Amniotic stem cell (primary cell): ENCODE data around the gene ZFYVE27.

Experiments
- DNase-seq: peaks from one replicate; lab custom pipeline; 2025; lab: John Stamatoyannopoulos, UW

The ZFYVE27 gene

DNA sequence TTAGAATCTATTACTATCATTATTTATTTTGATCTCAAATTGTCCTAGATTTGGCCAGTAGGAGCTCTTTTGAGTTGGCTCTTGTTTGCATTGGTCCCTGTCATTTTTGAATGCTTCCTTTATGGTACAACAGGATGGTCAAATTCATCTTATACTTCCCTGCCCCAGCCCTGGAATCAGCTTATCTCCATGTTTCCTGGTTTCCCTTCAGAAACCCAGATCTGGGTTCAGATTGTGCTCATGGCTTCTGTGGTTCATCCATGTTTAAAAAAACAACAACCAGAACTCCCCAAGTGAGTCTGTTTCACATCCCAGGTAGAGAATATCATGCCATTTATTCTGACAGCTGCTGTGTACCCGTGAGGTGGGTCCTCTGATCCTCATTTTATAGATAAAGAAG, 10.6 kb downstream of the ZFYVE27 start:
- no peak for DNase-seq

DNA sequence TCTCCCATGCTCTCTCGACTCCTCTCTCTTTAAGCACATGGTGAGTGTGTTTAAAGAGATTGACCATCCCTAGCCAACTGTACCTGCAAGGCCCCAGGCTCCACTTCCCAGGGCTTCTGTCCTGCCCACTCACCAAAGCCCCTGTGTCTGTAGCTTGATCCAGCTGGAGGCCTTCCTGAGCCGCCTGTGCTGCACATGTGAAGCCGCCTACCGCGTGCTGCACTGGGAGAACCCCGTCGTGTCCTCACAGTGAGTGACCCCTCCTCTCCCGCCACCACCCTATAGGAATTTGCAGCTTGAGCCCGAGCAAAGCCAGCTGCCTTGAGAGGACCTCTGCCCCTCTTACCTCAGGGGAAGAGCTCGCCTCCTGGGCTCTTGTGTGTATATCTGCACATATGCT, 11.2 kb downstream of the ZFYVE27 start:
- DNase-seq = no peak

DNA sequence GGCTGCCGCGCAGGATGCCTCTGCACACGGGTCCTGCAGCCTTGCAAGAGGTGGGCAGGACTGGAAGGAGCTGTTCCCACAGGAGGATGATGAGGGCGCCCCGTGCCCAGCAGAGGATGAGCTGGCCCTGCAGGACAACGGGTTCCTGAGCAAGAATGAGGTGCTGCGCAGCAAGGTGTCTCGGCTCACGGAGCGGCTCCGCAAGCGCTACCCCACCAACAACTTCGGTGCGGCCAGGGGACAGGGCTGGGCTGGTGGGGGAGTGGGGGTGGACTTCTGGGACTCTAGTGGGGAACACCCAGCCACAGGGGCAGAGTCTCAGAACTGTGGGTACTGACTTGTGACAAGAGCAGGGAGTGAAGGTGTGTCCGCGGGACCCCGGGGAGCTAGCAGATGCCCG, 16.0 kb downstream of the ZFYVE27 start:
- DNase-seq = no peak

DNA sequence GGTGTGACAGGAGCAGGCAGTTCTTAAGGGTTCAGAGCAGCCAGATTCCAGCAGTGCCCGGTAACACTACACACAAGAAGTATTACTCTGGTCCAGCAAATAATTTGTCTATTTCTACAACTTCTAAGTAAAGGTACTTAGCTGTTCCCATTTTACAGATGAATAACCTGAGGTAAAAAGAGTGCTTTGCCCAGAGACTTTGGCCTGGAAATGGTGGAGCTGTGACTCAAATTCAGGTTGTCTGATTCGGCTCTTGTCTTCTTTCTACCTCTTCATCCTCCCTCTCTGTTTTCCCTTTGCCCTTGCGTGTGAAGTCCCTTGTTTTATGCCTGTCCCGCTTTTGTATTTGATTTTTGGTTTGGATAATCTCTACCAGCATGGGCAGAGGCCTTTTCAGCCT, 17.8 kb downstream of the ZFYVE27 start:
- DNase-seq = no peak

DNA sequence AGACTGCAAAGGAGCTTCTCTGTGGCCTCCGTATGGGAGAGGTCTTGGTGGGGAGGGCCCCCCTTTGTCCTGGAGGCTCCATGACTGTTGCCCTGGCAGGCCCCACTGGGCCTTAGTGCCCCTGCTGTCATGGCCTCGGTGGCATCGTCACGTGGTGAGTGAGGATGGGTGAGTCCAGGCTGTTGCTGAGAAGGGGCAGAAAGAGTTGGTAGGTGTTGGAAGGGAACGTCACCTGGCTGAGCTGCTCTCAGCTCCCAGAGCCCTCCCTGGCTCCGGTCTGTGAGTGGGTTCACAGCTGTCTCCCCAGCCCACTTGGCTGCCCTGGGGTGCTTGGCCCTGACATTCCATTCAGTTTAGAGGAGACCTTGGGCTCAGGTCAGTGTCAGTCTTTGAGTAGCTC, 18.8 kb downstream of the ZFYVE27 start:
- DNase-seq = no peak

DNA sequence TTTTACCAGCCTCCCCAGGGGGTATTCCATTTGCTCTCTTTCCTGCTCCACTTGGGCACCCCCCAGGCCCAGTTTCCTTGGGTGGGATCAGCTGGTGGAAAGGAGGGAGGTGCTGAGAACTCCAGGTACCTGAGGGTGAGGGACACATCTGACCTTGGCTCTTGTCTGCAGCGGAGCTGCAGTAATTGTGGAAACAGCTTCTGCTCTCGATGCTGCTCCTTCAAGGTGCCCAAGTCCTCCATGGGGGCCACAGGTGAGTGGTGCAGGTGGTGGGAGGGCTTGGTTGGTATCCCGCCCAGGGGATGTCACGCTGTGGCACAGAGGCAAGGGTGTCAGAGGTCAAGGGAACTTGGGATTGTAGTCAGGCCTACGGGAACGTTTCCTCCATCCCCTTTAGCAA, 20.5 kb downstream of the ZFYVE27 start:
- no peak for DNase-seq

DNA sequence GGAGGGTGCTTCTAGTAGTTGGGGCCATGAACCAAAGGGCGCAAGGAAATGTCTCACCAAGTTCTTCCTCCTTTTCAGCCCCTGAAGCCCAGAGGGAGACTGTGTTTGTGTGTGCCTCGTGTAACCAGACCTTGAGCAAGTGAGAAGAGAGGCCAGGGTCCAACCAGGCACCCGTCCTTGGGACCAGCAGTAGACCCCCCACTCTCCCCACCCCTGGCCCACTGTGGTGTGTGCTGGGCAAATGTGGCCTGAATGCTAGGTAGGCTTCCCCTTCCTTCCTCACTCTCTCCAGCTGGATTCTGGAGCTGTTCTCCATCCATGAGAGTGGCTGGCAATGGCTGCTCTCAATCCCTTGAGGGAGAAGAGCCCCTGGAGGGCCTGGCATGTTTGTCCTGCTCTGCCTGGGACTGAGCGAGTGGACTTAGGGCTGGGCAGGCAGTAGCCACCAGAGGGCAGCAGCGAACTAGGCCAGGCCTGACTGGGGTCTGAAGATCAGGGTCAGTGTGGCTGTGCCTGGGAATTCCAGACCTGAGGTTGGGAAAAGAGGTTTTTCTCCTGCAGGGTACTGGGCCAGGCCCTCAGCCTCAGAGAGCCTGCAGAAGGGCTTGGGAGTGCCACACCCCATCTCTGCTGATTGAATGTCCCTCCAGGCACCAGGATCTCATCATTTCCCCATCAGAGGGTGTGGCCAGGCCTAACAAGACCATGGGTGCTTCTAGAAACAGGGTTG, 22.4 kb downstream of the ZFYVE27 start:
- DNase-seq = no peak

DNA sequence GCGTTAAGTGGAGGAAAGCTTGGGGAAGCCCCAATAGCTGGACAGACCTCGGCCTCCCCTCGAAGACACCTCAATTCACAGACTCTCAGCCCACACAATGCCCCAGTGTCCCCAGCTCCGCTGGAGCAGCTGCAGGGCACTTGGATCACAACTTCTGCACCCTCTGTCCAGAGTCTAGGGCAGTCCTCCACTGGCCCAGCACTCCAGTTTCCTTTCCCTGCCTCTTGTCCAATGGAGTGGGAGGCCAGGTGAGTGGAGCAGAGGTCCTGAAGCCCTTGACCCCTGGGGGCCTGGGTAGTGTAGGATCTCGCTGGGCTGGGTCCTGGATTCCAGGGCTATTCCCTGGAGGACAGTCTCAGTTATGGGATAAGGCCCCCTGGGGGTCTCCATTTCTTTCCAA, 23.0 kb downstream of the ZFYVE27 start:
- DNase-seq = no peak

DNA sequence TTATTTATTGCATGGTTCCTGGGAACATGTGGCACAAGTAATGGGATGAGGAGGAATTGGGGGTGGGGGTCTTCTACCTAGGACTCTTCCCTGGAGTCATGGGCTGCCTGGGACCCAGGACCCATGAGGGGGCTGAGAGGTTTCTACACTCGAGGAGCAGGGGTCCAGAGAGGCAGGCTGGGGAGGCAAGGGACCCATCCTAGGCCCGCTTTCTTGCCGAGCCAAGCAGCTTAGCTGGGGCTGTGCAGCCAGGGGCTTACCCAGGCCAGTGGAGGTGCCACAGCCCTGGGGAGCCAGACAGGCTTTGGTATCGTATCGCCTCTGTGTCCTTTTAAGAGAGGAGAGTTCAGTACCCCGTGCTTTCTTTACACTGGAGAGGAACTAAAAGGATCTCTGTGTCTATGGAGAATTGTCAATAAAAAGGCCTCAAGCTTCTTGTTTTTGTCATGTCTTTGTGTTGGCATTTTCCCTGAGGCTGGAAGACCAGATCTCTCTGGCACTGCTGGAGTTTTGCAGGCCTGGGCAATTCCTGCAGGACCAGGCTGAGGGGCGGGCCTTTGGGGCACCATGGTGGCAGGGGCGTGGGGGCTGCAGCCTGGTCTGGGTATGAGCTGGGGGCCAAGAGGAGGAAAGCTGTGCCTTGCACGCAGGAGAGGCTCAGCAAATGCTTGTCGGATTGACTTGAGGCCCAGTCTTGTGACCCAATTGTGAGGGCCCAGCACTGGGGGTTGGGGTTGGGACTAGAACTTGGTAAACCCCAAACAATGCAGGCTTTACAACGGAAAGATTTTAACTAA, 23.7 kb downstream of the ZFYVE27 start:
- DNase-seq = no peak

DNA sequence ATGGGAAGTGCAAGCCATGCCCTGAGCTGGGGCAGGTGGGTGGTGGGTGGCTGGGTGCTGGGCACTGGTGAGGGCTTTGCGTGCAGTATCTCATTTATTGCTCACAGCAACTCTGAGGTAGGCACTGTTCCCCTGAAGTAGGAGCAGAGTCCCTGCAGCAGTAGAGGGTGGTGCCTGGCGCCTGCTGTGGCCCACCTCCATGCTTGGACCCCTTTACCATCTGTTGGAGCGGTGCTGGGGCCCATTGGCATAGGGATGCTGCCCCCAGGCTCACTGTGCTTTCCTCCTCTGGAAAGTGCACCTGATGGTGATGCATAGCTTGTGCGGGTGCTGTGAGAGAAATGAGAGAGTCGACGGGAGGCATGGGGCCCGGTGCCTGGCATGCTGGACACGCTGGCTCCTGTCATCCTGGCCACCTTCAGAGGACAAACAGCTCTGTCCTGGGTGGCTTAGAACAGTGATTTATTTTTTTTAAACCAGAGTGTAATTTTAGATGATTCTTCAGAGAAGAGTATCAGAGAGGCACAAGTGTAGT, 24.5 kb downstream of the ZFYVE27 start:
- no peak for DNase-seq

DNA sequence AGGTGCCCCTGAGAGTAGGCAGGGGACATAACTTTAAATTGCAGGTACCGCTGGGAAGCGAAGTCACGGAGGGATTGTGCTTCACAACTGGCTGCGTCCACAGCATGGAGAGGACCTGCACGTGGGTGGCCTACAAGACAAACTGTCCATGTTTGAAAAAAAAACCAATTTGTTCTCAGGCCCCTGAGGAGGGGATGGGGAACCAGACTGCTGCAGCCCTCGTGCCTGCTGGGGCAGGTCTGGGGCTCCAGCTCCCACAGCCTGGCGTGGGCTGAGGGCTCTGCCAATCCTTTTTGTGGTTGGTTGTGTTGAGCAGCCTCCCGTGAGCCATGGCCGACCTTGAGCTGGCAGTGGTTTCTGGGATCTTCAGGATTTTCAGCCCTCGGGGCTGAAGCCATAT, 25.1 kb downstream of the ZFYVE27 start:
- DNase-seq = no peak

DNA sequence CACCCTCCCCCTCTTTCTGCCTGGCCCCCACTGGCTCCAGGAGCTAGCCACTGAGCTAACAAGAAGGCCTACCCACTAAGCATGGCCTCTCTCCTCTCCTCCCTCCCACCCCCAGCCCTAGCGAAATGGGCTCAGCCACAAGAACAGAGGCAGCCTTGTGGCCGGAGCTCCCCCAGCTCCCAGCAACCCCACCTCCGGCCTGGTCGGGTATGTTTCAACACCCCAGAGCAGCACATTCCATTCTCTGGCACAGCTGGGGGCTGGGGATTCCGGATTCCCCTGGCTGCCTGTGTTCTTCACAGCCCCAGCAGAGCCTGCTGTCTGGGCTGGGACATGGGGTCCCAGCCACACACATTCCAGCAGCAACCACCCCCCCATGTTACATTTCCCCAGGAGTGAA, 25.9 kb downstream of the ZFYVE27 start:
- no peak for DNase-seq

DNA sequence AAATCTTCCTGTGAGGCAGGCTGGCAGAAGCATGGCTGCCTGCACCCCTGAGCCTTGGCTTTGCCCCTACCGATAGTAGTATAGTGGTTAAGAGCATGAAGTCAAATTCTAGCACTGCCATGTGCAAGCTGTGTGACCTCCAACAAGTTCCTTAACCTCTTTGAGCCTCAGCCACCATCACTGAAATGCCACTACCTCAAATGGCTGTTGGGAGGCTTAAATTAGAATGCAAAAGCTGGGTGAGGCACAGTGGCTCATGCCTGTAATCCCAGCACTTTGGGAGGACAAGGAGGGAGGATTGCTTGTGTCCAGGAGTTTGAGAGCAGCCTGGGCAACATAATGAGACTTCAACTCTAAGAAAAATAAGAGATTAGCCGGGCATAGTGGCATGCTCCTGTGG, 26.5 kb downstream of the ZFYVE27 start:
- DNase-seq = no peak

DNA sequence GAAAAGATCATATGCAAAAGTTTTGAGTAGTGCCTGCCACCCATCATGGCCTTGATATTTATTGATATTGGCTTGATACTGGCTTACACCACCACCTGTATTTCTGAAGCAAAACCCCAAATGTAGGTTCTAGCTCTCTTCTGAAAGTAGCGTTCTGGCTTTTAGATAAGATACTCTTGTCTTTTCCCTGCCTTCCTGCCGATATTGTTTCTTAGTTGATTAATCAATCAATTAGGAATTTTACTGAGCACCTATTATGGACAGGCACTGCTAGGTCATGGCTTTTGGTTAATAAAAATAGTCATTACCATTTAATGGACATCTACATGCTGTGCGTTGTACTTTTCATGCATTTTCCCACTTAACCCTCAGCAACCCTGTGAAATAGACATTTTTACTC, 27.0 kb downstream of the ZFYVE27 start:
- DNase-seq = no peak

DNA sequence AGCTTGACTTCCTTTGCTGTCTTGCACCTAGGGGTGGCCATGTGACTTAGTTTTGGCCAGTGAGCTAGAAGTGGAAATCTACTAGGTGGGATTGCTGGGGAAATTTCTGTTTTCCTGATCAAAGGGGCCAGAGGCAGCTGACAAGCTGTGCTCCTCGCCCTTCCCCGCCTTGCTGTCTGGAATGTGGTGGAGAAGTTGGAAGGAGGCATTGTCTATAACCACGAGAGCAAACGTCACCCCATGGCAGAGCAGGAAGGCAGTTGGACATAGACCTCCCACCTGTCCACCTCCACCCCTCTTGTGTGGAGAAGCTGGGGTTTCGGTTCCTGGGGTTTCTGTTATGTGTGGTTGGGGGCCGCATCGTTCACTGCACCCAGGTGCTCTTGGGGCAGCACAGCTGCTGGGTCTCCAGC, 27.6 kb downstream of the ZFYVE27 start:
- no peak for DNase-seq

DNA sequence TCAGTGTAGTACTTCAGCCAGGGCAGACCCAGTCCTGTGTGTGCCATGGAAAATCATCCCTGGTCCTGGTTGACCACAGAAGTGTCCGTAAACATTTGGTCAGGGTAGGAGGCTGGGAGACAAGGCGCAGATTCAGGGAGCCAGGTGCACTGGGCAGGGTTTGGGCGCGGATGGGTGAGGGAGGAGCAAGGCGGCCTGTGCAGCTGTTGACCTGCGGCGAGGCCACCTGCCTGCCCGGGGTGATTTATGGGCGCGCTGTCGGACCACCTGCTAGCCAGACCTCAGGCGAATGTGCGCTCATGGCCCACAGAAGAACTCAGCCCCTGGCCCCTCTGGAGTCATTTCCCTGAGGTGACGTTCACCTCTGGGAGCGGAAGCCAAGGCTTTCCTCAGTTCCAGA, 28.3 kb downstream of the ZFYVE27 start:
- DNase-seq = no peak

DNA sequence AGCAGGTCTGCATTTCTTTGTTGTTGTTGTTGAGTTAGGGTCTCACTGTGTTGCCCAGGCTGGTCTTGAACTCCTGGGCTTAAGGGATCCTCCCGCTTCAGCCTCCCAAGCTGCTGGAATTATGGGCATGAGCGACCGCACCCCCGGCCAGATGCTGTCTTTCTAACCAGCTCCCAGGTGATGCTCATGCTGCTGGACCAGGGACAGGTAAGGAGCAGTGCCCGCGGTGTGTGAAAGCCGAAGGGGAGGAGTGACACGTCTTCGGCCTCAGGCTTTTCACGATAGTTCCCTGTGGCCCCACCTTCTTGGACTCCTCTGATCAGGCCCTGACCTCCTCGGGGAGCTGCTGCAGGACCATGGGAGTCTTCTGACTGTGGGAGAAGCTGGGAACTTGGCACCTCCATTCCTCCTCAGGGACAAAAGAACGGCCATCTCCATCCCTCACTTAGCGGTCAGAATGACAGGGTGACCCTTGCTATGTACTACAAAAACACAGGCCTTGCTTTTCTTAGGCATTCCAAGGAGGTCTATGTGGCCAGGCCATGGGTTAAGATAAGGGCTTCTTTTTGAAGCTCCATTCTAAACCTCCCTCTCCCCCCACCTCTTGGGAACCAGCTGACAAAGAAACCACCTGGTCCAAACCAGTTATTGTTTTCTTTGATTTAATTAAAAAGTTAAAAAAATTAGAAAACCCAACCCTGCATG, 29.3 kb downstream of the ZFYVE27 start:
- DNase-seq = no peak

DNA sequence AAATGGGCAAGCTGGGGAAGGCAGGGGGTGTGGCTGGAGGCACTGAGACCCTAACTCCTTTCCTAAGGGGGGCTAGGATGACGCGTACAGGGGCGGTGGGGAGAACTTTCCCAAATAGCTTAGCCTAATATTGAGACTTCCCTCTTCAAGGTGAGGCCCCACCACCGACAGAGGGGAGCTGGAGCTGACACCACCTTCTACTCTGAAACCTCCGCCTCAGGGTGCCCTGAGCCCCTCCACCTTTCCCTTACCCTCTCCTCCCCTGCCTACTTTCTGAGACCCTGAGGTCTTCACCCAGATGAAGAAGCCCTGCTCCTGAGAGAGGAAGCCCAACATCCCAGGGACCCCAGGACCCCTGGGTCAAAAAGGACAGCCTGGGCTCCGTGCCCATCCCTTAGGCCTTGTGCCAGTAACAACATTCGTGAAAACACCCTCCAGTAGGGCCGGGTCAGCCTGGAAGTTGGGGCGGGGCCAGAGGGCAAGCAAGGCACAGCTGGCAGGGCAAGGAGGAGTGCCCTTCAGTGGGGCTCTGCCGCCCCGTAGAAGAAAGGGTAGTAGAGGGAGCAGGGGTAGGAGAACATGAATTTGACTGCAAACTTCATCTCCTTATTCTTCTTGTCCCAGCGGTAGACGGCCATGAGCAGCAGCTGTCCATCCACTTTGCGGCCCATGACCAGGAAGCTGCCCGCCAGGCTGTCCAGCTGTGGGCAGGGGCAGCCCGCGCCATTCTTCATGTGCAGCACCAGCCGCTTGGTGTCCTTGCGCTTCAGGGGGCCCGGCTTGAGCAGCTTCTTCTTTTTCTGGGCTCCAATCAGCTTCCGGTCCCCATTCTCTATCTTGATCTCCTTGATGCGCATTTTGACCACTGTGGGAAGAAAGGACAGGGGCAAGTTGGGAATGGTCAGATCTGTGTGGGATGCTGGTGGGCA, 30.3 kb downstream of the ZFYVE27 start:
- DNase-seq = no peak

DNA sequence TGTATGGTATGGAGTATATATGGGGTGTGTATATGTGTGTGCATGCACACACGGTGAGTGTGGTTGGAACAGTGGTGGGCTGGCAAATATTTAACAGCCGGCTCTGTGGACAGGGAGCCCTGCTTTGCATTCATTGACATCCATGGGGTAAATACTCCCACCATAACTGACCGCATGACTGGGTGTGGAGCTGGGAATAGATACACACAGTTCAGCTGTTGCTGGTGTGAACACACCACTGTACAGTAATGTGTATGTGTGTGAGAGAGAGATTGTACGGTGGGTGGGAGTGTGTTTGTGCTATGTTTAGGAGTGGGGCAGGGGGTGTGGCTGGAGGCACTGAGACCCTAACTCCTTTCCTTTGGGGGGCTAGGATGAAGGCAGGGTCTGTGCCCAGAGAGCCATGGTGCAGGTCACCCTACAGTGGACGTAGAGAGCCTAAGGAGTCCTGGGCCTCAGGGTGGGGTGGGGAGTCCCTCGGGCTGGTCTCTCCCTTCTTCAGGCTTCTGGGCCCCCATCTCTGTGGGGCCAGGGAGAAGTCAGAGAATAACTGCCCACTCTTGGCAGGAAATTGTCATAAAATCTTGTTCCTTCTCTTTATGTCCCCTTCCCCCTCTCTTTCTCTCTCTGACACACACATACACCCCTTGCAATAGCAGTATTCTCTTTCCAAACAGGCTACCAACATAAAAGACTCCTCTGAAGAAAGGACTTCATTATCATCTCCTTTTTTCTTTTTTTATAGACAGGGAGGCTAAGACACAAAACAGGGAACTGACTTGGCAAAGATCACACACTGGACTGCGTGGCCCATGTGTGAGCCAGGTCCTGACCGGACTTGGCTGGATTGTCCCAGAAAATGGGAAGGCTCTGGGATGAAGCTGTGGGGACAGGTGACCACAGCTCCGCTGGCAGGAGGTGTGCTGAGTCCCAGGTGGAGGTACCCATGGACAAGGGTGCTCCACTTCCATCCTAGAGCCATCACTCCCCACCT, 31.7 kb downstream of the ZFYVE27 start:
- no peak for DNase-seq

DNA sequence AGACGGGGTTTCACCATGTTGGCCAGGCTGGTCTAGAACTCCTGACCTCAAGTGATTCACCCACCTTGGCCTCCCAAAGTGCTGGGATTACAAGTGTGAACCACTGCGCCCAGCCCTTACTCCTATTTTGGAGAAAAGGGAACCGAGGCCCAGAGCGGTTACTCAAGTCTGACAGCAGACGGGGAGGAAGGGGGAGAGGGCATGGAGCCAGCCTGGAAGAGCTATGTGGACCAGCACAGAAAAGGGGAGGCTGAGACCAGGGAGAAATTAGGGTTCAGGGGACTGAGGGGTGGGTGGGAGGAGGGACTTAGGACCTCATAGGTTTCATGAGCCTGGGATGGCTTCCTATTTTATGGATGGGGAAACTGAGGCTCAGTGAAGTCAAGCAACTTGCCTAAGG, 33.3 kb downstream of the ZFYVE27 start:
- DNase-seq = no peak
